HepG2 (cell line): ENCODE results near the gene PPP2R5B. TPM values are rescaled to one million over a fixed set of nuclear protein-coding genes. Genes with fewer than 3 reads are reported as not detected.

Experiments used
- ATAC-seq: fragments of 200-7000 bp; cut with Tn5 transposase; 3 replicates; pipeline ENCODE4 v1.9.1; 2020; ENCODE audit warnings: mild to moderate bottlenecking, moderate library complexity
- BruUV-seq: library from RNA; stranded (reverse); fragments of 400-500 nt; replicated peaks from 2 replicates; lab custom pipeline; 2021; lab: Mats Ljungman, UMichigan
- CTCF ChIA-PET: fragments of 300-600 bp; formaldehyde crosslinking; extraction: SDS; loops from one replicate; lab custom pipeline; 2021; ENCODE audit warnings: low total read pairs, inconsistent platforms, low intra/inter-chr PET ratio; lab: Yijun Ruan, JAX
- POLR2A ChIA-PET: fragments of 350-600 bp; sonication (Branson Sonifier 250); formaldehyde crosslinking; loops from one replicate; lab custom pipeline; 2020; ENCODE audit warnings: antibody characterized with exemption, inconsistent platforms; lab: Yijun Ruan, JAX
- DNase-seq: peaks from one replicate; pipeline ENCODE4 v3.0.0-alpha.2; 2015; ENCODE audit warnings: low spot score
- FAIRE-seq: peaks from 3 replicates; lab custom pipeline; 2011; peaks lifted over from hg19 to GRCh38; lab: Jason Lieb, UNC
- H2AFZ ChIP-seq: one replicate; pipeline ENCODE4 v1.6.1; 2011; ENCODE audit warnings: low read length, inconsistent platforms
- H3K27ac ChIP-seq: fragments of 300-600 bp; 3 replicates; pipeline ENCODE4 v1.8.0; 2011; ENCODE audit warnings: mixed run types, mild to moderate bottlenecking, mixed read lengths, low read length, inconsistent platforms; ENCODE audit not compliant: insufficient read depth; ENCODE audit errors: extremely low read length
- H3K27me3 ChIP-seq, 2 experiments: fragments of 200-600 bp in 1 of 2; 2 replicates in 1 of 2; 3 replicates in 1 of 2; pipeline versions ENCODE4 v1.6.0 to v1.8.0; 2011; ENCODE audit warnings: low read length in 2 of 2, mild to moderate bottlenecking in 2 of 2, moderate library complexity in 2 of 2, inconsistent platforms in 1 of 2; ENCODE audit not compliant: insufficient read depth in 2 of 2, control insufficient read depth in 1 of 2
- H3K36me3 ChIP-seq, 2 experiments: fragments of 200-600 bp in 1 of 2; replicated peaks in 1 of 2; 2 replicates in 1 of 2; 3 replicates in 1 of 2; pipeline versions ENCODE4 v1.5.1 to v1.8.0; 2011; ENCODE audit warnings: low read length in 2 of 2, inconsistent platforms in 1 of 2; ENCODE audit not compliant: insufficient read depth in 2 of 2, control insufficient read depth in 1 of 2
- H3K4me1 ChIP-seq: 2 replicates; pipeline ENCODE4 v1.5.1; 2012; ENCODE audit warnings: low read length, inconsistent platforms; ENCODE audit not compliant: insufficient read depth
- H3K4me2 ChIP-seq: 2 replicates; pipeline ENCODE4 v1.6.0; 2011; ENCODE audit warnings: low read depth, low read length, inconsistent platforms
- H3K4me3 ChIP-seq, 3 experiments: fragments of 200-600 bp in 1 of 3; sonication (generic), shearing (Covaris generic) in 1 of 3; replicated peaks in 1 of 3; 2 replicates each; pipeline ENCODE4 v1.5.1; 2011 to 2016; ENCODE audit warnings: low read length in 3 of 3, inconsistent platforms in 2 of 3, low read depth in 2 of 3, mild to moderate bottlenecking in 2 of 3, control low read depth in 1 of 3, mixed read lengths in 1 of 3; ENCODE audit not compliant: insufficient read depth in 1 of 3
- H3K79me2 ChIP-seq: one replicate; pipeline ENCODE4 v1.6.1; 2011; ENCODE audit warnings: low read length, inconsistent platforms; ENCODE audit not compliant: insufficient read depth
- H3K9ac ChIP-seq: 2 replicates; pipeline ENCODE4 v1.6.0; 2011; ENCODE audit warnings: mild to moderate bottlenecking, low read depth, low read length, inconsistent platforms; ENCODE audit not compliant: insufficient read depth
- H3K9me3 ChIP-seq: 2 replicates; pipeline ENCODE4 v1.5.1; 2012; ENCODE audit warnings: mild to moderate bottlenecking, low read length
- H4K20me1 ChIP-seq: 2 replicates; pipeline ENCODE4 v1.6.0; 2011; ENCODE audit warnings: inconsistent platforms, mild to moderate bottlenecking, low read length, moderate library complexity; ENCODE audit not compliant: insufficient read depth
- CEBPG ChIP-seq: IDR thresholded peaks from 2 replicates; pipeline ENCODE4 v1.6.1; 2016
- CTCF ChIP-seq: sonication (generic); formaldehyde crosslinking; IDR thresholded peaks from 2 replicates; pipeline ENCODE4 v1.5.0; 2020; ENCODE audit warnings: mild to moderate bottlenecking, missing genetic modification reagents, moderate library complexity
- HDAC6 ChIP-seq: fragments of 200-600 bp; sonication (generic); IDR thresholded peaks from 2 replicates; pipeline ENCODE4 v1.7.0; 2017; ENCODE audit warnings: mild to moderate bottlenecking, antibody characterized with exemption, low read length, low read depth
- PREB ChIP-seq: sonication (generic); formaldehyde crosslinking; IDR thresholded peaks from 2 replicates; pipeline ENCODE4 v1.4.0; 2020; ENCODE audit warnings: missing genetic modification reagents
- REST ChIP-seq, 2 experiments: IDR thresholded peaks; 2 replicates each; pipeline ENCODE4 v1.6.1; 2011 to 2012; ENCODE audit warnings: low read length in 2 of 2, borderline replicate concordance in 1 of 2, low read depth in 1 of 2, mild to moderate bottlenecking in 1 of 2, moderate library complexity in 1 of 2
- SAP130 ChIP-seq: IDR thresholded peaks from 2 replicates; pipeline ENCODE4 v1.6.1; 2016; ENCODE audit warnings: low read depth
- STAG1 ChIP-seq: sonication (generic); formaldehyde crosslinking; IDR thresholded peaks from 2 replicates; pipeline ENCODE4 v1.4.0; 2020; ENCODE audit warnings: missing genetic modification reagents
- ZNF24 ChIP-seq: fragments of 450-650 bp; IDR thresholded peaks from 2 replicates; pipeline ENCODE4 v1.6.1; 2017; ENCODE audit warnings: antibody characterized with exemption, mild to moderate bottlenecking
- ZNF264 ChIP-seq: sonication (generic); formaldehyde crosslinking; IDR thresholded peaks from 2 replicates; pipeline ENCODE4 v1.4.0; 2020; ENCODE audit warnings: missing genetic modification reagents
- ZNF484 ChIP-seq: sonication (generic); formaldehyde crosslinking; IDR thresholded peaks from 2 replicates; pipeline ENCODE4 v1.5.1; 2020; ENCODE audit warnings: mild to moderate bottlenecking, low read depth, missing genetic modification reagents, borderline replicate concordance
- ZNF605 ChIP-seq: sonication (generic); formaldehyde crosslinking; IDR thresholded peaks from 2 replicates; pipeline ENCODE4 v1.8.0; 2022; ENCODE audit warnings: mild to moderate bottlenecking, missing genetic modification reagents
- ZNF703 ChIP-seq: sonication (generic); formaldehyde crosslinking; IDR thresholded peaks from 2 replicates; pipeline ENCODE4 v1.5.1; 2020; ENCODE audit warnings: missing genetic modification reagents, mild to moderate bottlenecking, moderate library complexity, borderline replicate concordance
- WGBS: methylation state at CpG from one replicate; pipeline ENCODE4 v1.1.6; 2017; ENCODE audit warnings: low lambda C conversion rate; 5-methylcytosine and 5-hydroxymethylcytosine counted together
- in situ Hi-C: cut with HindIII; loops from 2 replicates; pipeline ENCODE4 v1.10.0; 2017; ENCODE audit warnings: low pct_unique_long_range_greater_than_20kb; ENCODE audit not compliant: extremely low pct_ligation_motif_present
- intact Hi-C: fragments of 100-400 bp; cut with micrococcal nuclease; formaldehyde crosslinking; loops from one replicate; pipeline ENCODE4 v1.10.0; 2022; ENCODE audit not compliant: unreplicated experiment
- polyA plus RNA-seq, 8 experiments: library from polyadenylated mRNA; depleted of rRNA in 3 of 8; stranded (reverse) in 7 of 8; unstranded in 1 of 8; fragments of >200 nt; fragmentation: Illumina TruSeq in 4 of 8; extraction: Trizol in 4 of 8; gene quantifications; 2 replicates each; pipeline versions ENCODE4 v1.2.1 to v1.2.3, GENCODE V29; 2011 to 2016; ENCODE audit warnings: low read depth in 4 of 8, missing spikeins in 1 of 8, mixed read lengths in 1 of 8; ENCODE audit not compliant: insufficient read depth in 1 of 8
- total RNA-seq, 5 experiments: library from RNA; depleted of rRNA; stranded (reverse); fragments of >200 nt; fragmentation: Illumina TruSeq; extraction: Trizol; gene quantifications; 2 replicates each; pipeline ENCODE4 v1.2.3, GENCODE V29; 2016; ENCODE audit warnings: low read depth in 1 of 5

The PPP2R5B gene
- total and polyA plus RNA-seq, 2 of the 13 experiments (the other 11 are each of a cell fraction or from before 2014, with no cell fraction given), result 2.3 to 8.3 TPM

GRCh38 chr11:64918017-64918416, 6.5 kb upstream of the PPP2R5B start:
- H3K4me3 ChIP-seq, result peak overlapping the region; percentile 65 to 78 (median 67)
- H2AFZ ChIP-seq, result peak overlapping the region; percentile 60
- peaks cover 44% of the 10 kb centered on the region for H3K4me1 ChIP-seq
- H3K27me3 ChIP-seq, result no peaks in the 10 kb centered on the region; a peak in 1 of 5 replicates
- CTCF ChIA-PET, result no interaction called here
- H3K4me2 ChIP-seq, result peak overlapping the region; percentile 87
- peak; percentile 16 for DNase-seq
- no peaks in the 10 kb centered on the region for H3K9me3 ChIP-seq
- H3K79me2 ChIP-seq, result peaks cover 15% of the 10 kb centered on the region
- no peak for ATAC-seq
- in situ Hi-C loops (no loop called here), intact Hi-C loops (no loop called here)
- FAIRE-seq, result peak; percentile 4
- POLR2A ChIA-PET, result interaction anchor here (1.6 kb wide), 1 partner anchor 17 kb away, joined by 5 read pairs; no protein-coding TSS in a partner anchor
- peak overlapping the region; percentile 78 for H3K9ac ChIP-seq
- no TSS peak for BruUV-seq
- 4% methylated on average over 4 of the region's 4 CpGs for WGBS
- H3K36me3 ChIP-seq, result peaks cover 11 to 13% of the 10 kb centered on the region in 2 experiments; a peak in 4 of 5 replicates
- H4K20me1 ChIP-seq, result peaks cover 5% of the 10 kb centered on the region; the same call in 1 of the 2 replicates
- TF ChIP-seq ZNF264 (CRISPR knock-in tag), result peak; percentile 76
- TF ChIP-seq ZNF24, result no peak
- TF ChIP-seq CTCF, result peak; percentile 55
- peak; percentile 48; the same call in 1 of the 2 replicates for TF ChIP-seq SAP130 (CRISPR knock-in tag)
- no peak for TF ChIP-seq ZNF703
- peak; percentile 17; the same call in 1 of the 2 replicates for TF ChIP-seq CEBPG (CRISPR knock-in tag)
- TF ChIP-seq REST (IDR thresholded peaks at IDR 0.05; ENCODE audit: borderline replicate concordance in 1 of 2, low read depth in 1 of 2, low read length in 2 of 2), result 0 out of 4 replicates have a peak, but pooled peaks of 1 of the 2 experiments have one; percentile 24
- TF ChIP-seq ZNF484, result no peak
- peak; percentile 24; the same call in 1 of the 2 replicates for TF ChIP-seq STAG1
- TF ChIP-seq HDAC6, result no peak
- no peak for TF ChIP-seq PREB (CRISPR knock-in tag)
- peak; percentile 14; the same call in 1 of the 2 replicates for TF ChIP-seq ZNF605 (CRISPR knock-in tag)
- peak overlapping the region; percentile 37 for H3K27ac ChIP-seq
